PC-3 (cell line): ENCODE results near the gene CACNA1D. TPM values are rescaled to one million over a fixed set of nuclear protein-coding genes. Genes with fewer than 3 reads are reported as not detected.

ENCODE experiments used
- ATAC-seq: fragments of 200-7000 bp; cut with Tn5 transposase; 2 replicates; pipeline ENCODE4 v1.9.1; 2020; ENCODE audit warnings: mild to moderate bottlenecking, moderate library complexity
- BruUV-seq: library from RNA; stranded (reverse); fragments of 400-500 nt; replicated peaks from 2 replicates; lab custom pipeline; 2021; lab: Mats Ljungman, UMichigan
- CTCF ChIA-PET: fragments of 300-600 bp; sonication (Branson Sonifier 250); formaldehyde crosslinking; loops from one replicate; lab custom pipeline; 2022; ENCODE audit warnings: antibody characterized with exemption; lab: Charles Lee
- POLR2A ChIA-PET: fragments of 300-600 bp; sonication (Branson Sonifier 250); formaldehyde crosslinking; loops from one replicate; lab custom pipeline; 2022; ENCODE audit warnings: antibody characterized with exemption; ENCODE audit not compliant: unreplicated experiment; lab: Charles Lee
- DNase-seq: peaks from one replicate; pipeline ENCODE4 v3.0.0-alpha.2; 2015
- H2AFZ ChIP-seq: fragments of 300-600 bp; sonication (generic); 2 replicates; pipeline ENCODE4 v1.6.0; 2016; ENCODE audit warnings: antibody characterized with exemption, low read length
- H3F3A ChIP-seq: fragments of 300-600 bp; sonication (generic); one replicate; pipeline ENCODE4 v1.6.0; 2017; ENCODE audit warnings: antibody characterized with exemption, low read length, control low read depth, mild to moderate bottlenecking; ENCODE audit not compliant: unreplicated experiment
- H3K27ac ChIP-seq: fragments of 300-600 bp; sonication (generic); 2 replicates; pipeline ENCODE4 v1.5.1; 2016; ENCODE audit warnings: mild to moderate bottlenecking, low read length
- H3K27me3 ChIP-seq: fragments of 300-600 bp; sonication (generic); 2 replicates; pipeline ENCODE4 v1.6.1; 2016; ENCODE audit warnings: low read length, mixed read lengths
- H3K36me3 ChIP-seq: fragments of 300-600 bp; sonication (generic); 2 replicates; pipeline ENCODE4 v1.6.1; 2016; ENCODE audit warnings: low read depth, mixed run types, low read length, mixed read lengths
- H3K4me1 ChIP-seq: fragments of 300-600 bp; sonication (generic); 2 replicates; pipeline ENCODE4 v1.5.1; 2016; ENCODE audit warnings: low read length; ENCODE audit not compliant: insufficient read depth
- H3K4me2 ChIP-seq: fragments of 300-600 bp; sonication (generic); 2 replicates; pipeline ENCODE4 v1.6.0; 2016; ENCODE audit warnings: low read length
- H3K4me3 ChIP-seq: fragments of 300-600 bp; sonication (generic); 2 replicates; pipeline ENCODE4 v1.5.1; 2016; ENCODE audit warnings: mild to moderate bottlenecking, low read length, mixed read lengths
- H3K79me2 ChIP-seq: fragments of 300-600 bp; sonication (generic); 2 replicates; pipeline ENCODE4 v1.6.1; 2017; ENCODE audit warnings: low read length, mixed read lengths
- H3K9ac ChIP-seq: fragments of 300-600 bp; sonication (generic); 2 replicates; pipeline ENCODE4 v1.6.0; 2016; ENCODE audit warnings: mild to moderate bottlenecking, low read length
- H3K9me2 ChIP-seq: fragments of 300-600 bp; sonication (generic); replicated peaks from 2 replicates; pipeline ENCODE4 v1.6.1; 2016; ENCODE audit warnings: mixed run types, low read length, mixed read lengths
- H3K9me3 ChIP-seq: fragments of 300-600 bp; sonication (generic); 2 replicates; pipeline ENCODE4 v1.6.1; 2016; ENCODE audit warnings: low read length, mixed read lengths
- H4K20me1 ChIP-seq: fragments of 300-600 bp; sonication (generic); 2 replicates; pipeline ENCODE4 v1.6.1; 2016; ENCODE audit warnings: low read length, mixed read lengths
- EZH2 ChIP-seq: fragments of 300-600 bp; sonication (generic); IDR thresholded peaks from one replicate; pipeline ENCODE4 v1.6.1; 2017; ENCODE audit warnings: antibody characterized with exemption, mild to moderate bottlenecking, low read length; ENCODE audit not compliant: unreplicated experiment
- EZH2phosphoT487 ChIP-seq: fragments of 300-600 bp; sonication (generic); IDR thresholded peaks from 2 replicates; pipeline ENCODE4 v1.6.1; 2018; ENCODE audit warnings: mild to moderate bottlenecking, antibody characterized with exemption, low read length, borderline replicate concordance
- intact Hi-C: fragments of 100-400 bp; cut with micrococcal nuclease; formaldehyde crosslinking; loops from 2 replicates; pipeline ENCODE4 v1.9.0; 2023
- total RNA-seq: library from RNA; depleted of rRNA; stranded (reverse); fragments of >200 nt; gene quantifications from 2 replicates; pipeline ENCODE4 v1.2.3, GENCODE V29; 2014
- TF ChIP-seq, protein P1 (sequence below): fragments of 300-600 bp; sonication (generic); conservative IDR thresholded peaks from 2 replicates; pipeline ENCODE4 v1.5.1; 2017; ENCODE audit warnings: antibody characterized with exemption, low read depth, mild to moderate bottlenecking, low read length

CACNA1D gene
- total RNA-seq, 1 experiment from 2014 or later, result not detected

GRCh38 chr3:53688066-53688465, 193.7 kb downstream of the CACNA1D start:
- H3K4me1 ChIP-seq, result no peaks in the 10 kb centered on the region
- no peak overlapping the region for H3K27ac ChIP-seq
- BruUV-seq, result no TSS peak
- H3K9ac ChIP-seq, result no peak overlapping the region
- no peak overlapping the region for H2AFZ ChIP-seq
- no peaks in the 10 kb centered on the region for H3K9me3 ChIP-seq
- CTCF ChIA-PET, result no interaction called here
- peaks cover 77% of the 10 kb centered on the region for H3K27me3 ChIP-seq
- intact Hi-C loops, result no loop called here
- H3K79me2 ChIP-seq, result no peaks in the 10 kb centered on the region
- H3K36me3 ChIP-seq, result no peaks in the 10 kb centered on the region
- TF ChIP-seq EZH2 (no peak), EZH2phosphoT487 (no peak)
- TF ChIP-seq, protein P1, sequence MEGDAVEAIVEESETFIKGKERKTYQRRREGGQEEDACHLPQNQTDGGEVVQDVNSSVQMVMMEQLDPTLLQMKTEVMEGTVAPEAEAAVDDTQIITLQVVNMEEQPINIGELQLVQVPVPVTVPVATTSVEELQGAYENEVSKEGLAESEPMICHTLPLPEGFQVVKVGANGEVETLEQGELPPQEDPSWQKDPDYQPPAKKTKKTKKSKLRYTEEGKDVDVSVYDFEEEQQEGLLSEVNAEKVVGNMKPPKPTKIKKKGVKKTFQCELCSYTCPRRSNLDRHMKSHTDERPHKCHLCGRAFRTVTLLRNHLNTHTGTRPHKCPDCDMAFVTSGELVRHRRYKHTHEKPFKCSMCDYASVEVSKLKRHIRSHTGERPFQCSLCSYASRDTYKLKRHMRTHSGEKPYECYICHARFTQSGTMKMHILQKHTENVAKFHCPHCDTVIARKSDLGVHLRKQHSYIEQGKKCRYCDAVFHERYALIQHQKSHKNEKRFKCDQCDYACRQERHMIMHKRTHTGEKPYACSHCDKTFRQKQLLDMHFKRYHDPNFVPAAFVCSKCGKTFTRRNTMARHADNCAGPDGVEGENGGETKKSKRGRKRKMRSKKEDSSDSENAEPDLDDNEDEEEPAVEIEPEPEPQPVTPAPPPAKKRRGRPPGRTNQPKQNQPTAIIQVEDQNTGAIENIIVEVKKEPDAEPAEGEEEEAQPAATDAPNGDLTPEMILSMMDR, result no peak
- POLR2A ChIA-PET, result no interaction called here
- no peak overlapping the region for H3K4me2 ChIP-seq
- H3K9me2 ChIP-seq, result no peaks in the 10 kb centered on the region
- ATAC-seq (no peak), DNase-seq (no peak)
- H3K4me3 ChIP-seq, result no peak overlapping the region
- H4K20me1 ChIP-seq, result no peaks in the 10 kb centered on the region
- no peaks in the 10 kb centered on the region for H3F3A ChIP-seq

- Histone ChIP-seq H3K9me2 (no peaks in the 10 kb centered on the region), H3K27me3 (peaks cover 75% of the 10 kb centered on the region), H3K36me3 (no peaks in the 10 kb centered on the region), H3K27ac (no peak overlapping the region), H3K9me3 (no peaks in the 10 kb centered on the region), H3K9ac (no peak overlapping the region), H3K4me3 (no peak overlapping the region), H3K4me1 (no peaks in the 10 kb centered on the region), H2AFZ (no peak overlapping the region), H3K79me2 (no peaks in the 10 kb centered on the region), H4K20me1 (no peaks in the 10 kb centered on the region), H3K4me2 (no peak overlapping the region), H3F3A (no peaks in the 10 kb centered on the region)
- ChIA-PET CTCF (no interaction called here), POLR2A (no interaction called here)
- intact Hi-C loops, result no loop called here
- no peak for DNase-seq
- ATAC-seq, result no peak
- TF ChIP-seq EZH2 (no peak), EZH2phosphoT487 (no peak)
- TF ChIP-seq, protein P1, result no peak
- no TSS peak for BruUV-seq
Observed at GRCh38 chr3:53688989-53689388, 194.6 kb downstream of the CACNA1D start.

- CTCF ChIA-PET, result no interaction called here
- POLR2A ChIA-PET, result no interaction called here
Observed at GRCh38 chr3:53689681-53690080, 195.3 kb downstream of the CACNA1D start.

More at GRCh38 chr3:53689681-53690080, 195.3 kb downstream of the CACNA1D start:
- Histone ChIP-seq H3K27me3 (peaks cover 77% of the 10 kb centered on the region), H3F3A (no peaks in the 10 kb centered on the region), H2AFZ (no peak overlapping the region), H3K9me3 (no peaks in the 10 kb centered on the region), H3K4me1 (no peaks in the 10 kb centered on the region), H3K4me2 (no peak overlapping the region), H4K20me1 (no peaks in the 10 kb centered on the region), H3K9ac (no peak overlapping the region), H3K9me2 (no peaks in the 10 kb centered on the region), H3K79me2 (no peaks in the 10 kb centered on the region), H3K36me3 (no peaks in the 10 kb centered on the region), H3K4me3 (no peak overlapping the region), H3K27ac (no peak overlapping the region)
- DNase-seq (no peak), ATAC-seq (no peak)
- no TSS peak for BruUV-seq
- intact Hi-C loops, result no loop called here
- no peak for TF ChIP-seq EZH2
- TF ChIP-seq, protein P1, result no peak
- TF ChIP-seq EZH2phosphoT487, result no peak
